GM10266 (cell line): ENCODE measurements around the gene RAPGEF4.

ENCODE experiments used
- DNase-seq: peaks from one replicate; pipeline ENCODE4 v3.0.0; 2012; ENCODE audit errors: extremely low spot score
- TF ChIP-seq, protein P1 (sequence below): IDR thresholded peaks from 2 replicates; pipeline ENCODE4 v1.5.1; 2012; ENCODE audit warnings: mild to moderate bottlenecking, low read depth; ENCODE audit not compliant: control insufficient read depth, insufficient read depth; ENCODE audit errors: missing control alignments

RAPGEF4 gene

DNA sequence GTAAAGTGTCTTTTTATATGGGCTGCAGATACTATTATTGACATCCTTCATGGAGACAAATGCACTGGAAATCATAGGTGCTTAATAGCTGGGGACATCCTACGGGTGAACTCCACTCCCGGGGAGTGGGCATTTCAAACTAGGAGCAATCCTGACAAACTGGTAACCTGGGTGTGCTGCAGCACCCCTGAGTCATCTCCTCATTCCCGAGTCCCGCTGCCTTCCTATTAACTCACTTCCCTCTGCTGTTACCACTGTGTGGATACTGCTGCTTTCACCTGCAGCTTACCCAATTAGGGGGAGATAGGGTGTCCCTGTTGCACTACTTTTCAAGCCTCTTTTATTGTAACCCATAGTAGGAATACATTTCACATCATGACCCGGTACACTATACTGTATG, 134.2 kb downstream of the RAPGEF4 start:
- TF ChIP-seq, protein P1, sequence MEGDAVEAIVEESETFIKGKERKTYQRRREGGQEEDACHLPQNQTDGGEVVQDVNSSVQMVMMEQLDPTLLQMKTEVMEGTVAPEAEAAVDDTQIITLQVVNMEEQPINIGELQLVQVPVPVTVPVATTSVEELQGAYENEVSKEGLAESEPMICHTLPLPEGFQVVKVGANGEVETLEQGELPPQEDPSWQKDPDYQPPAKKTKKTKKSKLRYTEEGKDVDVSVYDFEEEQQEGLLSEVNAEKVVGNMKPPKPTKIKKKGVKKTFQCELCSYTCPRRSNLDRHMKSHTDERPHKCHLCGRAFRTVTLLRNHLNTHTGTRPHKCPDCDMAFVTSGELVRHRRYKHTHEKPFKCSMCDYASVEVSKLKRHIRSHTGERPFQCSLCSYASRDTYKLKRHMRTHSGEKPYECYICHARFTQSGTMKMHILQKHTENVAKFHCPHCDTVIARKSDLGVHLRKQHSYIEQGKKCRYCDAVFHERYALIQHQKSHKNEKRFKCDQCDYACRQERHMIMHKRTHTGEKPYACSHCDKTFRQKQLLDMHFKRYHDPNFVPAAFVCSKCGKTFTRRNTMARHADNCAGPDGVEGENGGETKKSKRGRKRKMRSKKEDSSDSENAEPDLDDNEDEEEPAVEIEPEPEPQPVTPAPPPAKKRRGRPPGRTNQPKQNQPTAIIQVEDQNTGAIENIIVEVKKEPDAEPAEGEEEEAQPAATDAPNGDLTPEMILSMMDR = no peak
- DNase-seq = no peak

DNA sequence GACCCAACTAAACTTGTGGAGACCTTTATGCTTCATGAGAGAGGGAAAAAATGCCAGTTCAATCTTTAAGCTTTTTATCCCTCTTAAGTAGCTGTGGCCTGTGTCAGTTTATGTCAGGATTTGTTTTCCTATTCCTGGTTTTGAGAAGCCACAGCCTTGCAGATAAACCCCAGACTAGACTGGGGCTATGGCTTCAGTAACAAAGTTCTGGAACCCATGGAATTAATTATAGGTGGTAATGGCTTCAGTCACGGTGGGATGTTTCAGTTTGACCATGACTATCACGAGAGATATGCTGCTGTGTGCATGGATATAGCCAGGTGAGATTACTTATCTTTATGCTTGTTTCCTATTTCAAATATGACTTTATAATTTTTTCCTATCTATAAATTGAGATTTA, 134.8 kb downstream of the RAPGEF4 start:
- no peak for DNase-seq
- TF ChIP-seq, protein P1 = no peak

DNA sequence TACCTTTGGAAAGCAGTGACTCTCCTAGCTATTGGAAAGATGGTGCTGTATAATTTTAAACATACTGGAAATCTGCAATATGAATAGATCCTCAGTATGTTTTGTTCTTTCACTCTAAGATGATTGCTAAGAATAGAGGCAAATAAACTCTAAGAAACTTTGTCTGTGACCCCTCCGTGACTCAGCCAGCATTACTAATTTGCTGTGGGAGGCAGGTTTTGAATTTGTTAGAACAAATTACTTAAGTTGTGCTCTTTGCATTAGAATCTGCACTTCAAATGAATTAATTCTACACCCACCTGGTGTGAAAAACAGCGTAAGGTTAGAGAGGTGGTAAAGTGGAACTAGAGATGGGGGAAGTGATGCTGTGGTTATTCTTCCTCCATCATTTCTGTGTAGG, 142.2 kb downstream of the RAPGEF4 start:
- TF ChIP-seq, protein P1 = no peak
- no peak for DNase-seq

DNA sequence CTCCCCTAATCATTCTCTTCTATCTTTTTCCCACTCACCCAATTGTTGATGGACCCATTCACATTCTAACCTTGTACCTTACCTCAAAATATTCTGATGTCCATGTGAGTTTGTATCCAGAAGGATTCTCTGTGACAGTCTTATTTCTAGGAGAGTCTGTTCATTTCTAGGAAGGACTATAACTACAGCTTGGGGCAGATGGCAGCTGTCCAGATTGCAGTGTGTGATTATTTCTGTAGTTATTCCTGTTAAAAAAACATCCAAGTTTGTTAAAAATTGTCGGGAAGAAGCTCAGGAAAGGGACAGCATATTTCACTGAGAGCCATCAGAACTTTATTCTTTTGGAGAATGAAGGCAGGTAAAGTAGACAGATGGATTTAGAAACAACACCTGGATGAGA, 142.6 kb downstream of the RAPGEF4 start:
- TF ChIP-seq, protein P1 = no peak
- no peak for DNase-seq

DNA sequence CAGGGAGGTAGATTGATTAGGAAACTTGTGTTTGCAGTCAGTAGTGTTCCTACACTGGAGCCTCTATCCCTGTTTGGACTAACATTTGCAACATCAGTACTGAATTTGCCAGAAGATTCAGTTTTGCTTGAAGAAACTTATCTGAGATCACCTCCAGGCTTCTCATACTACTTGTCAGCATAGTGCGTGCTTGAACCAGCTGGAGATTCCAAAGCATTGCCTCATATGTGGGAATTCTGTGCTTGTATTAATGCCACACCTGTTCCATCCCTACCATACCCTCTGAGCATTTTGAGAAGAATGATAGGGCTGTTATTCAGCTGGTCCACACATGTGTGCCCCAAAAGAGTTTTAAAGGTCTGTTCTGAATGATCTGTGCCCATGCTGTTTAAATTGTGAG, 148.7 kb downstream of the RAPGEF4 start:
- TF ChIP-seq, protein P1 = no peak
- DNase-seq = no peak

DNA sequence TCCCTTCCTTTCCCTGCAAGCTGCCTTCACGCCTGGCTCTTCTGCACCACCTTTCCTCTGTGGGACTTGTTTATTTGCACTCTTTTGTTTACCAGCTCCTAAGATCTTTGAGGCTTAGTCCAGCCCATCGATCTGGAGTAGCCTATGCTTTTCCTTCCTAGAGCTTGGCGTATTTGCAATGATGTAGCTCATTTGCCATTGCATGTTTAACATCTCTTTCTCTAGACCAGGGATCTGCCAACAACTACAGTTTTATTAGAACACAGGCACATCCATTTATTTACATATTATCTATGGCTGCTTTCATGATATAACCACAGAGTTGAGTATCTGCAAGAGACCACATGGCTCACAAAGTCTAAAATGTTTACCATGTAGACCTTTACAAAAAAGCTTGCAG, 150.4 kb downstream of the RAPGEF4 start:
- no peak for DNase-seq
- TF ChIP-seq, protein P1 = no peak

DNA sequence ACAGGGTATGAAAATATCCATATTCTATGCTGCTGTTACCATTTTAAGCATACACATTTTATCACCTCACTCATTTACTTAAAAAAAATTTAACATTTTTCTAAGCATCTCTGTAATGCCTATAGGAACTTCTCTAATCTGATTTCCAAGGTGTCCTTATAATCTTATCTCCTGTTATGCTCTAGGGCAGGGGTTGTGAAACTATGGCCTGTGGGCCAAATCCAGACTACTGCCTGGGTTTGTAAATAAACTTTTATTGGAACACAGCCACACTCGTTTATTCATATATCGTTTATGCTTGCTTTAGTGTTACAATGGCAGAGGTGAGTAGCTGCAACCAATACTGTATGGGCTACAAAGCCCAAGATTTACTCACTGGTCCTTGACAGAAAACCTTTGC, 151.6 kb downstream of the RAPGEF4 start:
- no peak for DNase-seq
- TF ChIP-seq, protein P1 = no peak
